Middle frontal gyrus (tissue), 1 donor: ENCODE results near the gene KIF7.

Experiments used
- DNase-seq: peaks from one replicate; pipeline ENCODE4 v3.0.0-alpha.2; 2015; ENCODE audit warnings: low spot score; ENCODE audit errors: extremely low spot score

The KIF7 gene

DNA sequence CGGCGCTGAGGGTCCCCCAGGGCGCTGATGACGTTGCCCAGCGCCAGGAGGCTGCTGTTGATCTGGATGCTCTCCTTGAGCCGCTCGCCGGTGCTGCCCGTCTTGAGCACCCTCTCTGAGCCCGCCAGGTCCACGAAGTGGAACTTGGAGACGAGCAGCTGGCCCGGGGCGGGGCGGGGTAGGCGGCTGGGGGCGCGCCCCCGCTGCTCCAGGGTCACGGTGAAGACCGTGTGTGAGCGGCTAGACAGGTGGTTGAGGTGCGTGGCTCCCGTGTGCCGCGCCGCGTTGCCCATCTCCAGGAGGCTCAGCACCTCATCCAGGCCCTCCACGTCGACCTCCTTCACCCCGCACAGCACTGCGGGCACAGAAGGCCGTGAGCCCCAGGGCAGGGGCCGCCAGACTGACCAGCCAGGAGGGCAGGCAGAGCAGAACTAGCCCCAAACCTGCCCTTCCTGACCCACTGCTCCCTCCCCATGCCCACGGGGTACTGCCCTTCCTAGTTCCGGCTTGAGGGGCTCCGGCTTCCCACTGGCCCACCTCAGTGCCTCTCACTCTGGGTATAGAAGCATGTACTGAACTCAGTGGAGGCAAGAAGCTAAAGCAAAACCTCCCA is 6.1 kb downstream of the KIF7 start:
- no peak for DNase-seq

DNA sequence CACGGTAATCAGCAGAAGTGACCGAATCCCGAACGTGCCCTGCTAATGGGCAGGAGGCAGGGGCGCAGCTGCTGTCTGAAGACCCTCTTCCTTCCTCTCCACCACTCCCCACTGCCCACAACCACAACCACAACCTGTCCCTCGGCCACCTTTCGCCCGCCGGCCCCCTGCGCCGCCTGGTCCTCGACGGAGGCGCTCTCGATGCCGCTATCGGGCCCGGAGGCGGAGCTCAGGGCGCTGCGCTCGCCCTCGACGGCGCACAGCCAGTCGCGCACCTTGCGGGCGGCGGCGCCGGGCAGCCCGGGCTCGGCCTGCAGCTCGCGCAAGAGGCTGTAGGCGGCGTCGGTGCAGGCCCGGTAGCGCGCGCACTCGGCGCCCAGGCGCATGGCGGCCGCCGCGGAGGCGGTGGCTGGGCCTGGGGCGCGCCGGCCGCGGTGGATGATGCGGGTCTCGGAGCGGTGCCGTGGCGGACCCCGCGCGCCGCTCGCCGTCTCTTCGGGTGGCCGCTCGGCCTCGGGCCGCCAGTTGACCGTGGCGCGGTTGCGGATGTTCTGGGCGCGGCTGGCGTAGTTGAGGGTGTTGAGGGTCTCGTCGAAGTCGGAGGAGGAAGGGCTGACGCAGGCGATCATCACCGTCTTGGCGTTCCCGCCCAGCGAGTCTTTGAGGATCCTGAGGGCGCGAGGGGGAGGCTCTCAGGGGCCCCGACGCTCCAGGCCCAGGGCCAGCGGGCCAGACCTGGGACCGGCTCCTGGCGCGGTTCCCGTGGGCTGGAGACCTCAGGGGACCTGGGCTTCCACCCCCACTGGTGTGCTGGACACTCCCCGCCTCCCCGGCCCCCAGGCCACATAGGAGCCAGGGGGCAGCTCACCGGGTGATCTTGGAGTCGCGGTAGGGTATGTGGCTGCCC is 6.9 kb downstream of the KIF7 start:
- DNase-seq: no peak

DNA sequence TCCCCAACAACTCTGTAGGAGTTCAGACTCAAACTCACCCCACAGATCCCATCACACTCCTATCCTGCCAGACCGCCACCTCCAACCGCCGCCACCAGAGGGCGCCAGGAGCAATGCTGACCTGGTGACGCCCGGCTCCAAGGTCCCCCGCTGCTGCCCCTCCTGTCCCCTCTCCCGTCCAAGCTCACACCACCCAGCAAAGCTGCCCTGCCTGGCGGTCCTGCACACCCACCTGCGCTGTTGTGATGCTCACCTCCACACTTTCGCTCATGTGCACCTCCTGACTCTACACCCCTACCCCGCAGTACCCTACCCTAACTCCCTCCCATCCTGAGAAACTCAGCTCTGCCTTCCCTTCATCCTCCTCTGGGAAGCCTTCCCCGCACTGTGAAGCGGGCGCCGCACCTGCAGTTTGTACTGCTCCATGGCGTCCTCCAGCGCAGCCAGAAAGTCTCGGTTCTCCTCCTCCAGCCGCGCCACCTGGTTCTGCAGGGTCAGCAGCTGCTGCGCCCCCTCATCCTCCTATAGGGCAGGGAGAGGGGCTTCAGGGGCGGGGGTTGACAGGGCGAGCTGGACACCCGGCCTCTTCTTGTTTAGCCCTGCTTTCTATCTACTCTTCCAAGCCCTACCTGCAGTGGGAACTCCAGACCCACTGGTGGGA is 7.9 kb downstream of the KIF7 start:
- DNase-seq: no peak

DNA sequence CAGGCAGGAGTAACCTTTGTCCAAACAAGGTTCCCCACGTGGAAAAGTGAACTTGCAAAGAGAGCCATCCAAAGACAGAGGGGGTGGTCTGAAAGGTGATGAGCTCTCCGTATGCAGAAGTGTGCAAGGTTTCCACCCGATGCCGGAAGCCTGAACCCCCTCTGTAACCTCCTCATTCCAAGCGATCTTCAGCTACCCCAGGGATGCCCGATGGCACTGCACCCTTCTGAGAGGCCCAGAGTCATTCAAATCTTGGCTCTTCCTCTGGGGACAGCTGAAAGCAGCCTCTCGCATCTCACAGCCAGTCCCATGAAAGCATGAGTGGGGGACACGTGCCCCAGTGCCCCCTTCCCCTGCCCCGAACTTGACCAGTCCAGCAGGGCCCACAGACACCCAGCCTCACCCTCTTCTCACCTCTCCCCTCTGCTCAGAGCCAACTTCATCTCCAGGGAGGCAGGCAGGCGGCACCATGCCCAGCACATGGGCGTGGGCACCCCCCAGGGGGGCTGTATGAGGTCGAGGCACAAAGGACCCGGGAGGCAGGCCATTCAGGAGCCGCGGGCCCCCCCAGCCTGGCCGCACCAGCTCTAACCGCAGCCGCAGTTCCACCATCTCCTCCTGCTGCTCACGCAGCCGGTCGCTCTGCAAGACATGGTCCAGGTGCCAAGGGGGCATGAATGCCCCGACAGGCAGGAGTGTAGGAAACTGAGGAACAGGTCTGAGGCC is 8.7 kb downstream of the KIF7 start:
- DNase-seq: no peak

DNA sequence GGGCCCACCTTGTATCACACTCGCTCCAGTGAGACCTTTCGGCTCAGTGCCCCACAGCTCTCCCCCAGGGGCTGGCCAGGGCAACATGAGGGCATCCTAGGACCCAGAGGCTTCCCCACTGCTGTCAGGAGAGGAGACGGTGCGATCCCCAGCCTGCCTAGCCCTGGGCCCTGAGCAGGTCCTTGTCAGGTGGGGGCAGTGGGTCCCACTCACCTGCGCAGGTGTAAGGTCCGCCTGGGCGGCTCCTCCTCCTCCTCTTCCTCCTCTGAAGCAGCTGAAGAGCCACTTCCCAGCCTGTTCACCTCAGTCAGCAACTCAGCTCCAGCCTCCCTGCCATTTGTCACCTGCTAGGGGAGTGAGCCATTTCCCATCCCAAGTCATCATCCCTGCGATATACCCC is 9.6 kb downstream of the KIF7 start:
- no peak for DNase-seq

DNA sequence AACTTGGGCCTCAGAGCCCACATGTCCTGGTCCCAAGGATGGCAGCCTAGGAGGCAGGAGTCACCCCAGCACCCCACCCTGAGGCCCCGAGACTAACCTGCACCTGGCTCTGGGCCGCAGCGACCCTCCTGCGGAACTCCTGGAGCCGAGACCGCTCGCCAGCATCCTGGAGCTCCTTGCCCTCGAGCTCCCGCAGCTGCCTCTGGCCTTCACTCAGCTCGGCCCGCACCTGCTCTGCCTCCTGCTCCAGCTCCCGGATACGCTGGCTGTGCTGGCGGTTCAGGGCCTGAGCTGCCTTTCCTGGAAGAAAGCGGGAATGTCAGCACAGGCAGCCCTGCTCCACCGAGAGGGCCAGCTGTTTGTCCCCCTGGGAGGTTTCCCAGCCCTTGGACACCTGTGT is 13.2 kb downstream of the KIF7 start:
- no peak for DNase-seq

DNA sequence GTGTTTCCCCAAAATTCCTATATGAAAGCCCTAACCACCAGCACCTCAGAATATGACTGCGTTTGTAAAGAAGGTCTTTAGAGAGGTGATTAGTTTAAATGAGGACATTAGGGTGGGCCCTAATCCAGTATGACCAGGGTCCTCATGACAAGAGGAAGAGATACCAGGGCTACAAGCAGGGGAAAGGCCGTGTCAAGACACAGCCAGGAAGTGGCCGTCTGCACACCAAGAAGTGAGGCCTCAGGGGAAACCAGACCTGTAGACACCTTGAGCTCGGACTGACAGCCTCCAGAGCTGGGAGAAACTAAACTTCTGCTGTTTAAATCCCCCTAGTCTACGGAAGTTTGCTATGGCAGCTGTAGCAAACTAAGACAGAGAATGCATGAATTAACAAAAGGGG is 14.2 kb downstream of the KIF7 start:
- DNase-seq: no peak

DNA sequence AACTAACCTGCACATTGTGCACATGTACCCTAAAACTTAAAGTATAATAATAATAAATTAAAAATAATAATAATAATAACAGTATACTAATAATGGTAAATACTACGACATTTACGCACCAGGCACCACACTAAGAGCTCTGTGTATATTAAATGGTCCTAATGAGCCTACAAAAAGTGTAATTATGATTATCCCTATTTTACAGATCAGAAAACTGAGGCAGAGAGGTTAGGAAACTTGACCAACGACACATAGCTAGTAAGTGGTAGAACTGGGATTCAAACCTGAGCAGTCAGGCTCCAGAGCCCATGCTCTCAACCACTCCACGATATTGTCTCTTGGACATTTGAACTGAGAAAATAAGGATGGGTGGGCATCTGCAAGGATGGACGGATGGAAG is 15.0 kb downstream of the KIF7 start:
- no peak for DNase-seq

DNA sequence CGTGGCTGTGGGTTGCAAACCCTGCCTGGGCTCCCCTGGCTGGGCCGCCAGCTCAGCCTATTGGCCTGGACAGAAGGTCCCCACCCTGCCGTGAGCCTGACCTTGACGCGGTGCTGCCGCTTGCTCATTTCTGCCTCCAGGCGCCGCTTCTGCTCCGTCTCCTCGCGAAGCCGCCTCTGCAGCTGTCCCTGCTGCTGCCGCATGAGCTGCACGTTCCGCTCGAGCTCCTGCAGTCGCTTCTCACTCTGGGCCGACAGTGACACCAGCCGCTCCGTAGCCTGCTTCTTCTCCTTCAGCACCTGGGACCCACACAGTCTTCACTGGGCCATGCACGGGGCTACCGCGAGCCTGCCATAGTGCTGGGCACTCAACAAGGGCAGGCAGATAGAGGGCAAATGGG is 21.7 kb downstream of the KIF7 start:
- DNase-seq: no peak

DNA sequence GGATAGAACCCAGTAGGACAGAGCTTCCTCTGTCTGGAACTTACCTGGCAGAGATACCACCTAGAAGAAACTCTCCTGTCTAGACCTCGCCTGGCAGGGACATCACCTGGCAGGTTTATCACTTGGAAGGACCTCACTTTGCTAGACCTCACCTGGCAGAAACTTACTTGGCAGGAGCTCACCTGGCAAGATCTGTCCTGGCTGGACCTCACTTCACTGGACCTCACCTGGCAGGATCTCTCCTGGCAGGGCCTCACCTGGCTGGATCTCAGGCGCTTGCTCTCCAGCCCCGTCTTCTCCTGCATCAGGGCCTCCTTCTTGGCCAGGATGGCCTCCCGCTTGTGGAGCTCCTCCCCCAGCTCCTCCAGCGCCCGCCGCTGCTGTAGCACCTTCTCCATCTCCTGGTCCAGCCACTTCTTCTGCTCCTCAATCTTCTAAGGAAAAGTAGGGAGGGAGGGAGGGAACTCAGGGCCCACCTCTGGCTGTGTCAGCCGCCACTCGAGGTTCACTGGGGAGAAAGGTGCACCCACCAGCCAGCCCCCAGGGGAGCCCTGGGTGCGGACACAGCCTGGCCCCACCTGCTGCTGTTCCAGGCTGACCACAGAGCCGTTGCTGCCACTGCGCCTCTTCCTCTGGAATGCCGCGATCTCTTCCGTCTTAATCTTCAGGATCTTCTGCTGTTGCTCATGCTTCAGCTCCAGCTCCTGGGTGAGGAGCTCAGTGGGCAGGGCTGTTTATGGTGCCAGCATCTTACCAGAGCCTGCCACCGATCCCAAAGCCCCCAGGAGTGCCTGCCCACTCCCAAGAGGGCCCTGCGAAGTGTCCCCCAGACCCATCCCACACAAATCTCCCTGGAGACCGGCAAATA is 22.5 kb downstream of the KIF7 start:
- DNase-seq: no peak

DNA sequence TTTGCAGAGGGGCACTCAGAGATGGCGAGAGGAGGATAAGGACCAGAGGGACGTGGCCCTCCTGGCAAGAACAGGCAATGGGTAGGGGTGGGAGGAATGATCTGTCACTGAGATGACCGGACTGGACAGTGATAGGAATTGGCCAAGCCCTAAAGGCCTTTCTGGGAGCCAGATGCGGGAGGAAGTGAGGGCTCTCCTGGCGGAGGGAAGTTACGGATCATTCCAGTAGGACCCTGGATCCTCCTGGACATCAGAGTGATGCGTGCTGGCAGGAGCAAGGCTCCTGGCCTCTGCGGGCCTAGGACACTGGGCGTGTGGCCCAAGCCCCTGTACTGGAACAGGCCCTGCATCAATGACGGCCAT is 23.4 kb downstream of the KIF7 start:
- no peak for DNase-seq

DNA sequence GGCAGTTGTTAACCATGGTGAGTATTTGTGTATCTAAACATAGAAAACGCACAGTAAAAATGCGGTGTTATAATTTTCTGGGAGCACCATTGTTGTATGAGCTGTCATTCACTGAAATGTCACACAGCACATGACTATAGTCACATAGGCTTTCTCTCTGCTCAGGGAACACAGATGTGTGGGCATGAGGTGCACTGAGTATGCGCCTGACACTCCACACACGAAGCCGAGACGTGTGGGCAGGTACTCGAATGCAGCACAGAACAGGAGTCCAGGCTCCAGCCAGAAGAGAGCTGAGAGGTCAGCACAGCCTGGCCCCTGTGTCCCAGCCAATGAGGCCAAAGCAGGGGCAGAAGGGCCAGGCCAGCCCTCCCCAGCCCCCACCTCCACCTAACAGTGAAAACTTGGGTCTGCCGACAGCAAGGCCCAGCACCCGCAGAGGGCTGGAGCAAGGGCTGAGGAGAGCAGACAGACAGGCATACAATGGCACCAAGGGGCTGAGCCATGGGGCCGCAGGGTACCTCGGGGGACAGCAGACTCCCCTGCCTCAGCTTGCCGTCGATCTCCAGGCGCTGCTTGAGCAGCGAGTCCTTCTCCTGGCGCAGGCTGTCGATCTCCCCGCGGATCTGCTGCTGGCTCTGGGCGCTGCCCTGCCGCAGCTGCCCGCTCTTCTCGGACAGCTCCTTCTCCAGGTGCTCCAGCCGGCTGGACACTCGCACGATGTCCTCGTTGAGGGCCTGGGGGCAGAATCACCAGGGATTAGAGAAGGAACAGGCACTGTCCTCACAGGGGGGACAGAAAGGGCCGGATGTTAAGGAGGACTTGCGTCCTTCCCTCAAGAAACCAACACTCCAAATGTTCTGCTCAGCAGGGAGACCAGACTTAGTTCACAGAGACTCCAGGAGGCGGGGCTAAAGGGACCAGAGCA is 24.0 kb downstream of the KIF7 start:
- no peak for DNase-seq

DNA sequence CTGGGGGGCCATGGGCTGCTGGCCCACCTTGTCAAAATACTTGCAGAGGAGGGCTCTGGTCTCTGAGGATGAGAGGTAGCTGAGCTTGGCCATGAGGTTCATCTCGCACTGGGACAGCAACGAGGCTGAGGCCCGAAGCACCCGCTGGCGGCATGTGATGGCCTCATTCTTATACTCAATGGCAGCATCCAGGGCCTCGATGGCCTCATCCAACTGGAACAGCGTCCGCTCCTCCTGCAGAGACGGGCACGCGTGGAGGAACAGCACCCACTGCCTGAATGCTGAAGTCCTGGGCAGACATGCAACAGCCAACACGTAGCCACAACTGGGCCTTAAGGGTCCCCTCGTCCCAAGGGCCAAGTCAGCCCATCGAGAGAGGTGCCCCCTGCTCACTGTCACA is 25.0 kb downstream of the KIF7 start:
- no peak for DNase-seq

DNA sequence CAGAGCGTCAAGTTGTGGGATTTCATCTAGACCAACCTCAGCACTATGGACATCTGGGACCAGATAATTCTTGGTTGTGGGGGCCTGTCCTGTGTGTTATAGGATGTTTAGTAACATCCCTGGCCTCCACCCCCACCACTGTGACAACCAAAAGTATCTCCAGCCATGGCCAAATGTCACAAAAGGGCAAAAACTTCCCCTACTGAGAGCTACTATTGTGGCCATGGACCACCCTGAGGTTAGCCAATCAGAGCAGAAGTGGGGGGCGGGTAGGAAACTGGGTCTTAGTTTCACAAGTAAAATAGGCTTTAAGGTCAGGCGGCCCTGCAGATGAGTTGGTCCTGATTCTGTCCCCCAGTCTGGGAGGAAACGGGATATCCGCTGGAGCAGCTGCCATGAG is 25.4 kb downstream of the KIF7 start:
- DNase-seq: no peak

DNA sequence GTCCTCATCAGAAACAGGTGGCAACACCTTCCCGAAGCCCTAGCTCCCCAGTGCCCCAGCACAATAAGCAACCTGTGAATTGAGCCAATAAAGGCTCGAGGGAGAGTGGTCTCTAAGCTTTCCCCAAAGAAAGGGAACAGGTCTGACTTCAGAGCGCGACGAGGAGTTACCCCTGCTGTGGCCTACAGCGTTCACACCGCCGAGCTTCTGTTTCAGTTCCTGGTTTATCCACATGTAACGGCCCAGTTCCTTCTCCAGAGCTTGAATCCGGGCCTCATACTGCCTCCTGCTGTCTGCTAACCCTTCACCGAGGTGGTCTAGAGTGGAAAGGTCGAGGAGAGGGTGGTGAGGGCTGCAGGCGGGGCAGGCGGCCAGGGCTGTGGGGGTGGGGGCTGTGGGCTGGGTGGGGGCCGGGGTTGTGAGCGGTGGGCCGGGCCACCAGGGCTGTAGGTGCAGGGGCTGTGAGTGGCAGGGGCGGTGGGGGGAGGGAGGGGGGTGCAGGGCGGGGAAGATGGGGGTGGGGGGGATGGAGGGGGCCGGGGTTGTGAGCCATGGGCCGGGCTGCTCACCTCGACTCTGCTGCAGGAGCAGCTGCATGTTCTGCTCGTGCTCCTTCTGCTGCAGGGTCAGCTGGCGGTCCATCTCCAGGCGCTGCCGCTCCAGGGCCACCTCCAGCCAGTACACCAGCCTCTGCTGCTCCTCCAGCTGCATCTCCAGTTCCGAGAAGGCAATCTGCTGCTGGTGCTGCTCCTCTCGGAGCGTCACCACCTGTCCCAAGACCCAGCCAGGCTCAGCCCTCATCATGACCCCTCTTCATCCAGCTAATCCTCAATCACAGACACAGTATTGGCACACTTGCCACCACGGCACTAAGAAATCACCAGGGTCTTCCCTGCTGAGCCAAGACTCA is 26.2 kb downstream of the KIF7 start:
- DNase-seq: no peak

DNA sequence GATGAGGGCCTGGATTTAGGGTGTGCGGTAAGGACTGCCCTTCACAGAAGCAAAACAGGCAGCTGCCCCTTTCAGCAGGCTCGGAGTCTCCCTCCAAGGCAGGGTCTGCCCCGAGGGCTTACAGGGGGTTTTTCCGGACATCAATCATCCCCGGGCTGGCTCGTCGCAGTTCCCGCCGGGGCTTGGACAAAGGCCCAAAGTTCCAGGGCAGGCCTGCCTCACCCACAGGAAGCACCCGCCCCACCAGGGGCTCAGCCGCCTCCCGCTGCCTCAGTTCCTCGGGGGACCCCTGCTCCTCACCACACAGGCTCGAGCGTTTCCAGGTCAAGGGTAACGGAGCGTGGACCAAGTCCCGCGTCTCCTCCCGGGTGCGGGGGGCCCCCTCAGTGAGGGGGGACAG is 27.0 kb downstream of the KIF7 start:
- no peak for DNase-seq

DNA sequence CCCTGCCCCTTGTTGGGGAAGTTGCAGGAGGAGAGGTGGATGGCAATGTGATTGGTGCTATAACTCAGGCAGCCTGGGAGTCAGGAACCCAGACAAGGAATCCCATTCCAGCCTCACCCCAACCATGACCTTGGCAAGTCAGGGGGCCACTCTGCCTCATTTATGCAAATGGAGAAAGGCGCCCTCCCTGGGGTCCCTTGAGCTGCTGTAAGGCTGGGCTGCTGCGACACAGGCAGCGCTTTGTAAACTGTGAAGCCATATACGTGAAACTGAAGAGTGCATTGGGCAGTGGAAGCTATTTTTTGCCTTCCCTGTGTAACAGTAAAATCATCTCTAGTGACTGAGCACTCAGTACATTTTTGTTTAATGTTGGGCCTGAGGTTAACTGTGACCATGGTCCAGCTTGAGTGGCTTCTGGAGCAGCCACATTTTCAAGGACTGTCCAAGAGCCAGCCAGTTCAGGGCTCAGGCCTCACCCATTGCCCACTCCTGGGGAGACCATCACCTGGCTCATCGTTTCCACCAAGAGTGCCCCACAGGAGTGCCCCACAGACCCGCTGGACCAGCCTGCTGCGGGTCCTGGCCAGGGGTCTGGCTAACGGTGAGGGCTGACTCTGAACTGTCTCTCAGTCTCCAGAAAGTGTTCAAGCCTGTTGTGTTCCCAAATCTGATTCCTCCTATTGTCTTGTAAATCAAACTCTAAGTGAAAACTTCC is 27.9 kb downstream of the KIF7 start:
- no peak for DNase-seq

DNA sequence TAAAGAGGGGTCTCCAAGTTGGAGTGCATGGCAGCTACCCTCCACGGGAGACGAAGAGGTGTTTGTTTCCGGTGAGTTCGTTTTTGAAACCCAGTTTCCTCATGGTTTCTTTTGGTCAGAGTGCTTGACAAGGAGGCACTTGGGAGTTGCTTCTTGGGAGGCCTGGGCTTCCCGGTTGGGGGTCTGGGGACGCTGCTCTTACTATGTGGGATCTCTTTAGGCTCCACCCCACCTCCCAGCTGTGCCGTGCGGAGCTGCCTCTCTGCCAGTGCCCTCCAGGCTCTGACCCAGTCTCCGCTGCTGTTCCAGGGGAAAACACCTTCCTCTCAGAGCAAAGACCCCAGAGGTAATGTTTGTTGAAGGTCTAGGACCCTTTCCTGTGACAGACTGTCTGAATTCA is 29.6 kb downstream of the KIF7 start:
- DNase-seq: no peak
